H1 (cell line): ENCODE results near the gene PTPRD. TPM values are rescaled to one million over a fixed set of nuclear protein-coding genes. Genes with fewer than 3 reads are reported as not detected.

Source experiments
- CTCF ChIA-PET: fragments of 300-600 bp; sonication (Branson Sonifier 250); formaldehyde crosslinking; loops from one replicate; lab custom pipeline; 2021; ENCODE audit not compliant: partially characterized antibody; lab: Charles Lee
- POLR2A ChIA-PET: fragments of 300-600 bp; sonication (Branson Sonifier 250); formaldehyde crosslinking; loops from one replicate; lab custom pipeline; 2021; ENCODE audit warnings: inconsistent platforms; ENCODE audit not compliant: partially characterized antibody; lab: Charles Lee
- DNase-seq, 2 experiments: peaks; one replicate each; pipeline versions ENCODE4 v3.0.0 to v3.0.0-alpha.2; 2010 to 2022; ENCODE audit warnings: low spot score in 2 of 2, low read depth in 1 of 2, mixed read lengths in 1 of 2
- FAIRE-seq: peaks from 2 replicates; lab custom pipeline; 2011; peaks lifted over from hg19 to GRCh38; lab: Jason Lieb, UNC
- H2AFZ ChIP-seq: 2 replicates; pipeline ENCODE4 v1.8.1; 2012; ENCODE audit warnings: low read length, inconsistent platforms
- H2AK5ac ChIP-seq: 2 replicates; pipeline ENCODE4 v1.6.1; 2013; ENCODE audit warnings: low read depth, low read length
- H2BK120ac ChIP-seq: replicated peaks from 2 replicates; pipeline ENCODE3; 2013; ENCODE audit warnings: low read depth, low read length, inconsistent platforms
- H2BK12ac ChIP-seq: 2 replicates; pipeline ENCODE4 v1.6.1; 2013; ENCODE audit warnings: low read depth, low read length
- H2BK15ac ChIP-seq: 2 replicates; pipeline ENCODE4 v1.6.1; 2013; ENCODE audit warnings: low read length
- H2BK20ac ChIP-seq: 2 replicates; pipeline ENCODE4 v1.6.1; 2013; ENCODE audit warnings: low read length
- H2BK5ac ChIP-seq: 2 replicates; pipeline ENCODE4 v1.6.1; 2013; ENCODE audit warnings: low read depth, low read length
- H3K14ac ChIP-seq: 2 replicates; pipeline ENCODE4 v1.6.1; 2013; ENCODE audit warnings: inconsistent platforms; ENCODE audit not compliant: insufficient read length
- H3K18ac ChIP-seq: 2 replicates; pipeline ENCODE4 v1.6.1; 2013; ENCODE audit warnings: low read length; ENCODE audit errors: extremely low read depth
- H3K23ac ChIP-seq: 2 replicates; pipeline ENCODE4 v1.6.1; 2013; ENCODE audit warnings: inconsistent platforms; ENCODE audit not compliant: insufficient read length
- H3K23me2 ChIP-seq: 2 replicates; pipeline ENCODE4 v1.6.1; 2013; ENCODE audit warnings: low read depth, low read length
- H3K27ac ChIP-seq: 2 replicates; pipeline ENCODE4 v1.6.1; 2011; ENCODE audit warnings: low read depth, low read length, inconsistent platforms
- H3K27me3 ChIP-seq, 4 experiments: replicated peaks in 1 of 4; 1 replicate in 1 of 4; 2 replicates in 3 of 4; pipeline versions ENCODE4 v1.6.1 to v1.8.1; 2011 to 2013; ENCODE audit warnings: low read length in 3 of 4, mild to moderate bottlenecking in 3 of 4, inconsistent platforms in 2 of 4, mixed read lengths in 2 of 4, moderate library complexity in 1 of 4; ENCODE audit not compliant: control insufficient read depth in 3 of 4, insufficient read depth in 3 of 4; ENCODE audit errors: extremely low read depth in 1 of 4
- H3K36me3 ChIP-seq, 4 experiments: 2 replicates each; pipeline versions ENCODE4 v1.6.1 to v1.8.1; 2011 to 2013; ENCODE audit warnings: mild to moderate bottlenecking in 4 of 4, low read length in 3 of 4, moderate library complexity in 2 of 4, control low read depth in 1 of 4, inconsistent platforms in 1 of 4; ENCODE audit not compliant: insufficient read depth in 4 of 4, control insufficient read depth in 2 of 4
- H3K4ac ChIP-seq: replicated peaks from 2 replicates; pipeline ENCODE3; 2013; ENCODE audit warnings: low read length, low read depth, mixed read lengths, inconsistent platforms; ENCODE audit not compliant: insufficient read length
- H3K4me1 ChIP-seq, 4 experiments: replicated peaks in 1 of 4; 1 replicate in 1 of 4; 2 replicates in 3 of 4; pipeline versions ENCODE4 v1.6.1 to v1.8.1; 2011 to 2013; ENCODE audit warnings: low read length in 3 of 4, inconsistent platforms in 2 of 4, mixed read lengths in 1 of 4; ENCODE audit not compliant: insufficient read depth in 4 of 4, control insufficient read depth in 3 of 4
- H3K4me2 ChIP-seq, 2 experiments: 2 replicates each; pipeline versions ENCODE4 v1.6.1 to v1.8.1; 2011 to 2013; ENCODE audit warnings: low read depth in 2 of 2, low read length in 2 of 2, control low read depth in 1 of 2, inconsistent platforms in 1 of 2, mild to moderate bottlenecking in 1 of 2; ENCODE audit not compliant: insufficient read depth in 1 of 2
- H3K4me3 ChIP-seq, 4 experiments: fragments of 200-600, 300-600 bp in 1 of 4; sonication (generic), shearing (Covaris generic), sonication (Bioruptor Twin) in 1 of 4; 2 replicates each; pipeline versions ENCODE4 v1.5.1 to v1.8.1; 2011 to 2016; ENCODE audit warnings: low read length in 4 of 4, low read depth in 3 of 4, control low read depth in 2 of 4, inconsistent platforms in 2 of 4, mild to moderate bottlenecking in 2 of 4, mixed read lengths in 1 of 4, moderate library complexity in 1 of 4; ENCODE audit not compliant: insufficient read depth in 2 of 4; ENCODE audit errors: extremely low read depth in 1 of 4
- H3K56ac ChIP-seq: replicated peaks from 2 replicates; pipeline ENCODE3; 2013; ENCODE audit warnings: low read depth, mild to moderate bottlenecking, mixed read lengths, low read length, inconsistent platforms; ENCODE audit not compliant: insufficient read length
- H3K79me1 ChIP-seq: 2 replicates; pipeline ENCODE4 v1.6.1; 2013; ENCODE audit warnings: low read depth, low read length, control low read depth
- H3K79me2 ChIP-seq, 2 experiments: 2 replicates each; pipeline versions ENCODE4 v1.6.1 to v1.8.1; 2012 to 2013; ENCODE audit warnings: low read length in 2 of 2, mild to moderate bottlenecking in 2 of 2, inconsistent platforms in 1 of 2; ENCODE audit not compliant: insufficient read depth in 2 of 2, control insufficient read depth in 1 of 2
- H3K9ac ChIP-seq, 4 experiments: replicated peaks in 1 of 4; 1 replicate in 1 of 4; 2 replicates in 3 of 4; pipeline versions ENCODE4 v1.6.1 to v1.8.1; 2011 to 2013; ENCODE audit warnings: low read depth in 3 of 4, low read length in 3 of 4, control low read depth in 2 of 4, mild to moderate bottlenecking in 2 of 4, moderate library complexity in 2 of 4, inconsistent platforms in 1 of 4; ENCODE audit errors: extremely low read depth in 1 of 4
- H3K9me3 ChIP-seq, 2 experiments: 2 replicates each; pipeline versions ENCODE4 v1.6.1 to v1.8.1; 2012 to 2013; ENCODE audit warnings: mild to moderate bottlenecking in 2 of 2, moderate library complexity in 2 of 2, control low read depth in 1 of 2, inconsistent platforms in 1 of 2, low read depth in 1 of 2, low read length in 1 of 2, mixed read lengths in 1 of 2; ENCODE audit not compliant: insufficient read depth in 2 of 2
- H4K20me1 ChIP-seq, 2 experiments: replicated peaks in 1 of 2; 2 replicates each; pipeline versions ENCODE3 to v1.8.1; 2011 to 2013; ENCODE audit warnings: inconsistent platforms in 2 of 2, low read length in 2 of 2, mild to moderate bottlenecking in 1 of 2; ENCODE audit not compliant: insufficient read depth in 2 of 2, control insufficient read depth in 1 of 2
- H4K5ac ChIP-seq: 2 replicates; pipeline ENCODE4 v1.6.1; 2013; ENCODE audit warnings: low read length, low read depth, mixed read lengths, inconsistent platforms; ENCODE audit not compliant: insufficient read length
- H4K8ac ChIP-seq: 2 replicates; pipeline ENCODE4 v1.8.0; 2013; ENCODE audit warnings: mild to moderate bottlenecking, moderate library complexity, low read length, inconsistent platforms; ENCODE audit not compliant: insufficient read depth; ENCODE audit errors: extremely low read depth
- H4K91ac ChIP-seq: replicated peaks from 2 replicates; pipeline ENCODE3; 2013; ENCODE audit warnings: low read length, mixed read lengths, inconsistent platforms; ENCODE audit not compliant: insufficient read length
- CHD2 ChIP-seq: IDR thresholded peaks from 2 replicates; pipeline ENCODE4 v1.6.1; 2012; ENCODE audit warnings: low read length, improper control_type of control experiment
- KDM5A ChIP-seq: fragments of 200-600 bp; IDR thresholded peaks from 2 replicates; pipeline ENCODE4 v1.7.1; 2012; ENCODE audit warnings: mild to moderate bottlenecking, low read length, inconsistent platforms, mixed read lengths
- NRF1 ChIP-seq: IDR thresholded peaks from 2 replicates; pipeline ENCODE4 v1.6.1; 2011; ENCODE audit warnings: mild to moderate bottlenecking, low read depth, low read length, improper control_type of control experiment
- TCF12 ChIP-seq: IDR thresholded peaks from 2 replicates; pipeline ENCODE4 v1.6.1; 2011; ENCODE audit warnings: low read depth, mild to moderate bottlenecking, low read length
- whole genome bisulfite sequencing, 2 experiments: shearing (Covaris generic) in 1 of 2; methylation state at CpG; one replicate each; pipeline versions ENCODE4 v1.1.6 to v1.1.7; 2013 to 2015; ENCODE audit warnings: low lambda C conversion rate in 2 of 2, mixed read lengths in 2 of 2, inconsistent platforms in 1 of 2, low coverage in 1 of 2, missing lambda C conversion rate in 1 of 2; ENCODE audit not compliant: insufficient replicate concordance in 2 of 2, insufficient coverage in 1 of 2, insufficient read length in 1 of 2; ENCODE audit errors: extremely low coverage in 1 of 2, missing lambda C conversion rate in 1 of 2; 5-methylcytosine and 5-hydroxymethylcytosine counted together
- polyA plus RNA-seq, 7 experiments: library from polyadenylated mRNA; depleted of rRNA in 3 of 7; stranded (reverse) in 5 of 7; unstranded in 2 of 7; fragments of >200 nt in 5 of 7; fragments of 200-250 nt in 2 of 7; gene quantifications; 1 replicate in 5 of 7; 2 replicates in 1 of 7; 4 replicates in 1 of 7; pipeline versions ENCODE4 v1.2.1 to v1.2.3, GENCODE V29; 2011 to 2013; ENCODE audit warnings: missing spikeins in 2 of 7, mixed read lengths in 2 of 7
- total RNA-seq: library from RNA; stranded (reverse); fragmentation: NEBNext Ultra II Directional; extraction: Animal tissue kit (Norgen Biotek cat#: 25700); gene quantifications from 2 replicates; pipeline ENCODE4 v1.2.1, GENCODE V29; 2021
- TF ChIP-seq, protein P1 (sequence below): IDR thresholded peaks from 2 replicates; pipeline ENCODE4 v1.6.1; 2012; ENCODE audit warnings: inconsistent platforms

Gene PTPRD
- total and polyA plus RNA-seq, 2 of the 8 experiments (the other 6 are each of a cell fraction or from before 2014, with no cell fraction given): 17.2 to 77.0 TPM

GRCh38 chr9:8816361-8816760, 1796.4 kb downstream of the PTPRD start:
- H3K4me1 ChIP-seq: peaks cover 0 to 3% (median under 1%) of the 10 kb centered on the region in 4 experiments; a peak in 4 of 7 replicates
- no peak for DNase-seq
- no peak overlapping the region for H3K9ac ChIP-seq
- no peak overlapping the region for H3K4ac ChIP-seq
- no peaks in the 10 kb centered on the region for H3K23me2 ChIP-seq
- no peak overlapping the region for H2BK15ac ChIP-seq
- H4K5ac ChIP-seq: no peak overlapping the region
- H2AFZ ChIP-seq: no peak overlapping the region
- no peak overlapping the region for H3K14ac ChIP-seq
- TF ChIP-seq NRF1 (no peak), KDM5A (no peak), CHD2 (no peak), TCF12 (no peak)
- TF ChIP-seq, protein P1, sequence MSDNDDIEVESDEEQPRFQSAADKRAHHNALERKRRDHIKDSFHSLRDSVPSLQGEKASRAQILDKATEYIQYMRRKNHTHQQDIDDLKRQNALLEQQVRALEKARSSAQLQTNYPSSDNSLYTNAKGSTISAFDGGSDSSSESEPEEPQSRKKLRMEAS: no peak
- no peak overlapping the region for H2BK120ac ChIP-seq
- no peaks in the 10 kb centered on the region for H3K36me3 ChIP-seq
- WGBS, 2 experiments: 30% methylated on average over 2 of the region's 2 CpGs; no CpG with 5 or more reads in 1 of the 2 experiments
- H2BK5ac ChIP-seq: no peak overlapping the region
- peak; percentile 82 for FAIRE-seq
- 0 out of 4 replicates have a peak, but pooled peaks cover 0 to 3% of the 10 kb centered on the region in 2 experiments for H3K79me2 ChIP-seq
- H4K20me1 ChIP-seq: peaks cover 0 to 3% of the 10 kb centered on the region in 2 experiments
- ChIA-PET POLR2A (no interaction called here), CTCF (no interaction called here)
- H3K9me3 ChIP-seq: no peaks in the 10 kb centered on the region
- no peaks in the 10 kb centered on the region for H3K27me3 ChIP-seq
- no peak overlapping the region for H3K4me3 ChIP-seq
- no peak overlapping the region for H2BK12ac ChIP-seq
- H3K18ac ChIP-seq: no peak overlapping the region
- H4K91ac ChIP-seq: no peak overlapping the region
- H3K4me2 ChIP-seq: no peak overlapping the region
- no peak overlapping the region for H3K23ac ChIP-seq
- H3K56ac ChIP-seq: no peak overlapping the region
- H4K8ac ChIP-seq: no peak overlapping the region
- H3K79me1 ChIP-seq: no peaks in the 10 kb centered on the region
- H2BK20ac ChIP-seq: no peak overlapping the region
- no peak overlapping the region for H3K27ac ChIP-seq
- H2AK5ac ChIP-seq: no peak overlapping the region
